Liver (tissue), 9 donors: ENCODE measurements around the gene MASP1. TPM values are rescaled to one million over a fixed set of nuclear protein-coding genes. Genes with fewer than 3 reads are reported as not detected.

ENCODE experiments used
- DNase-seq: peaks from one replicate; pipeline ENCODE4 v3.0.0-alpha.2; 2017; ENCODE audit warnings: low spot score
- H3K27ac ChIP-seq, 2 donors: one replicate each; pipeline ENCODE4 v1.7.0; 2013; ENCODE audit warnings: inconsistent platforms in 2 of 2, low read length in 2 of 2, control low read depth in 1 of 2, low read depth in 1 of 2, mild to moderate bottlenecking in 1 of 2
- H3K27me3 ChIP-seq, 4 donors: one replicate each; pipeline versions ENCODE4 v1.6.1 to v1.7.0; 2013; ENCODE audit warnings: low read length in 3 of 4, inconsistent platforms in 1 of 4, mild to moderate bottlenecking in 1 of 4, moderate library complexity in 1 of 4; ENCODE audit not compliant: control insufficient read depth in 4 of 4, insufficient read depth in 4 of 4
- H3K36me3 ChIP-seq, 4 donors: one replicate each; pipeline versions ENCODE4 v1.6.1 to v1.7.0; 2013; ENCODE audit warnings: low read length in 3 of 4, mild to moderate bottlenecking in 3 of 4, low read depth in 1 of 4, moderate library complexity in 1 of 4; ENCODE audit not compliant: control insufficient read depth in 4 of 4, insufficient read depth in 3 of 4
- H3K4me1 ChIP-seq, 4 donors: one replicate each; pipeline versions ENCODE4 v1.6.1 to v1.7.0; 2013; ENCODE audit warnings: low read length in 3 of 4, mild to moderate bottlenecking in 3 of 4, moderate library complexity in 1 of 4; ENCODE audit not compliant: control insufficient read depth in 4 of 4, insufficient read depth in 4 of 4
- H3K4me3 ChIP-seq, 3 donors: one replicate each; pipeline versions ENCODE4 v1.6.1 to v1.7.0; 2013; ENCODE audit warnings: low read length in 3 of 3, control low read depth in 1 of 3, low read depth in 1 of 3, mild to moderate bottlenecking in 1 of 3
- H3K9ac ChIP-seq, 2 donors: one replicate each; pipeline ENCODE4 v1.7.0; 2013; ENCODE audit warnings: low read length in 2 of 2, mild to moderate bottlenecking in 2 of 2, moderate library complexity in 2 of 2, control low read depth in 1 of 2, low read depth in 1 of 2
- H3K9me3 ChIP-seq, 4 donors: one replicate each; pipeline versions ENCODE4 v1.6.1 to v1.7.0; 2013; ENCODE audit warnings: low read length in 3 of 4; ENCODE audit not compliant: control insufficient read depth in 4 of 4
- EGR1 ChIP-seq, 2 donors: IDR thresholded peaks; 2 replicates each; pipeline ENCODE4 v1.6.1; 2016 to 2018; ENCODE audit warnings: antibody characterized with exemption in 2 of 2, low read depth in 2 of 2
- FOXA1 ChIP-seq: IDR thresholded peaks from 2 replicates; pipeline ENCODE4 v1.6.1; 2016; ENCODE audit warnings: antibody characterized with exemption
- FOXA2 ChIP-seq: IDR thresholded peaks from 2 replicates; pipeline ENCODE4 v1.6.1; 2016; ENCODE audit warnings: antibody characterized with exemption
- GABPA ChIP-seq, 2 donors: IDR thresholded peaks in 1 of 2; conservative IDR thresholded peaks in 1 of 2; 2 replicates each; pipeline ENCODE4 v1.6.1; 2016; ENCODE audit warnings: antibody characterized with exemption in 2 of 2, mild to moderate bottlenecking in 1 of 2, moderate library complexity in 1 of 2
- HNF4A ChIP-seq, 2 donors: conservative IDR thresholded peaks; 2 replicates each; pipeline ENCODE4 v1.6.1; 2016; ENCODE audit warnings: antibody characterized with exemption in 2 of 2, mild to moderate bottlenecking in 2 of 2
- HNF4G ChIP-seq: IDR thresholded peaks from 2 replicates; pipeline ENCODE4 v1.6.1; 2016; ENCODE audit warnings: antibody characterized with exemption
- JUND ChIP-seq, 2 donors: IDR thresholded peaks; 2 replicates each; pipeline ENCODE4 v1.6.1; 2016; ENCODE audit warnings: antibody characterized with exemption in 2 of 2
- NR2F2 ChIP-seq: IDR thresholded peaks from 2 replicates; pipeline ENCODE4 v1.6.1; 2016; ENCODE audit warnings: antibody characterized with exemption
- RAD21 ChIP-seq, 2 donors: IDR thresholded peaks; 2 replicates each; pipeline ENCODE4 v1.6.1; 2016; ENCODE audit warnings: antibody characterized with exemption in 2 of 2, mild to moderate bottlenecking in 2 of 2
- RXRA ChIP-seq, 2 donors: IDR thresholded peaks; 2 replicates each; pipeline ENCODE4 v1.6.1; 2017 to 2018; ENCODE audit warnings: antibody characterized with exemption in 2 of 2, mild to moderate bottlenecking in 1 of 2
- SP1 ChIP-seq: IDR thresholded peaks from 2 replicates; pipeline ENCODE4 v1.6.1; 2018; ENCODE audit warnings: antibody characterized with exemption, mild to moderate bottlenecking
- TAF1 ChIP-seq: conservative IDR thresholded peaks from 2 replicates; pipeline ENCODE4 v1.6.1; 2016; ENCODE audit warnings: antibody characterized with exemption, mild to moderate bottlenecking
- YY1 ChIP-seq: IDR thresholded peaks from 2 replicates; pipeline ENCODE4 v1.6.1; 2016; ENCODE audit warnings: antibody characterized with exemption, mild to moderate bottlenecking
- WGBS: extraction: QIAGEN DNeasy Blood & Tissue Kit; methylation state at CpG from one replicate; pipeline ENCODE4 v1.1.7; 2013; 5-methylcytosine and 5-hydroxymethylcytosine counted together
- polyA plus RNA-seq, 2 donors: library from polyadenylated mRNA; stranded (reverse) in 1 of 2; unstranded in 1 of 2; fragments of 200-250 nt in 1 of 2; fragments of >200 nt in 1 of 2; fragmentation: Nextera tagmentation in 1 of 2; extraction: Ambion mirVana in 1 of 2; gene quantifications; one replicate each; pipeline versions ENCODE4 v1.2.1 to v1.2.3, GENCODE V29; 2013 to 2015
- total RNA-seq, 2 donors: library from RNA; depleted of rRNA; stranded (reverse); fragments of >200 nt; gene quantifications; one replicate each; pipeline ENCODE4 v1.2.3, GENCODE V29; 2014
- TF ChIP-seq, protein P1 (sequence below): IDR thresholded peaks from 2 replicates; pipeline ENCODE4 v1.6.1; 2016; ENCODE audit warnings: antibody characterized with exemption
- TF ChIP-seq, protein P2 (sequence below): fragments of 150-350 bp; IDR thresholded peaks from 2 replicates; pipeline ENCODE4 v1.5.1; 2017; ENCODE audit warnings: improper control_type of control experiment, low read depth, low read length; ENCODE audit not compliant: missing input control
- TF ChIP-seq, protein P3 (sequence below): IDR thresholded peaks from 2 replicates; pipeline ENCODE4 v1.6.1; 2016; ENCODE audit warnings: antibody characterized with exemption, mild to moderate bottlenecking
- TF ChIP-seq, protein P4 (sequence below): IDR thresholded peaks from 2 replicates; pipeline ENCODE4 v1.6.1; 2016; ENCODE audit warnings: antibody characterized with exemption
- TF ChIP-seq, protein P5 (sequence below): IDR thresholded peaks from 2 replicates; pipeline ENCODE4 v1.6.1; 2016; ENCODE audit warnings: antibody characterized with exemption
- donor health status: healthy.
- donor health status: healthy.
- donor health status: healthy.
- donor health status: healthy.
- donor health status: healthy.

The MASP1 gene
- total and polyA plus RNA-seq, 4 donors: 53.2 to 83.8 (median 73.8) TPM

DNA sequence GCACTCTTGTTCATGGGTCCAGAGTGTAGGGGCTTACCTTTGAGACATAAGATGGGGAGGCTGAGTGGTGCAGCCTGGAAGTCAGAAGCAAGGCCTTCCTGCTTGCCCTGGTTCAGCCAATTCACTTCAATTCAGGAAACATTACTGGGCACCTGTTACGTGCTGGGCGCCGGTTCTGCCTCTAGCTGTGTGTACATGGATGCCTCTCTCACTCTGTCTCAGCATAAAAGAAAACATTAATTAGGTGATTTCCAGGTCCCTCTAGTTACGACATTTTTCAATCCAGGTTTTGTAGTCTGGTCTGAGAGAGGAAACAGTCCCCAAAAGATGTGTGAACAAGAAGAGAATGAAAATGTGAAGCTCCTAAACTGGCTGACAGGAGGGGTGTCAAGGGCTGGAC is 93.0 kb downstream of the MASP1 start:
- no peaks in the 10 kb centered on the region for H3K36me3 ChIP-seq
- H3K4me1 ChIP-seq: no peaks in the 10 kb centered on the region
- H3K4me3 ChIP-seq: no peak overlapping the region
- H3K27me3 ChIP-seq: no peaks in the 10 kb centered on the region
- no peaks in the 10 kb centered on the region for H3K9me3 ChIP-seq
- DNase-seq: no peak
- TF ChIP-seq RAD21 (IDR thresholded peaks at IDR 0.05): no peak
- no peak for TF ChIP-seq NR2F2
- TF ChIP-seq TAF1: no peak
- no peak overlapping the region for H3K9ac ChIP-seq
- no peak overlapping the region for H3K27ac ChIP-seq
- 94% methylated on average over 4 of the region's 4 CpGs for WGBS

DNA sequence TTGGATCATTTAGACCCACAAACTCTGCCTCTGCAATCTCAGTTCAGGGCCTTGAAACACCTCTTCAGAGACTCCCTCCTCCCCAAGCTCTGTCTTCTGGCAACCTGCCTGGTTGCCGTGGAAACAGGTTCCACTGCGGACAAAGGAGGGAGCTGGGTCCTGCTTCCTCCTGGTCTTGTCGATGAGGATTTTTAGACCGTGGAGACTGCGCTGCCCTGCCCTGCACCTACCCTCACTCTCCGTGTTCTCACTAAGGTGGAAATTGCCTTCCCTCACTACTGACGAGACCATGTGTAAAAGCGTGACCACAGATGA is 94.2 kb downstream of the MASP1 start, which contains the start of gene RTP1:
Gene RTP1 (plus strand): TSS at position 152 of the 315 bp plus-strand sequence. CDS start 30 bp downstream, at position 182.
- TF ChIP-seq FOXA1: no peak
- TF ChIP-seq TAF1: no peak
- TF ChIP-seq YY1: no peak
- TF ChIP-seq EGR1 (IDR thresholded peaks at IDR 0.05; ENCODE audit: low read depth in 2 of 2): no peak
- no peak for TF ChIP-seq HNF4G
- no peak for TF ChIP-seq JUND (IDR thresholded peaks at IDR 0.05)
- no peak for TF ChIP-seq GABPA (IDR thresholded peaks at IDR 0.05 in 1 of 2, conservative IDR thresholded peaks at IDR 0.05 in 1 of 2)
- no peak for TF ChIP-seq RAD21 (IDR thresholded peaks at IDR 0.05)
- TF ChIP-seq, protein P1, sequence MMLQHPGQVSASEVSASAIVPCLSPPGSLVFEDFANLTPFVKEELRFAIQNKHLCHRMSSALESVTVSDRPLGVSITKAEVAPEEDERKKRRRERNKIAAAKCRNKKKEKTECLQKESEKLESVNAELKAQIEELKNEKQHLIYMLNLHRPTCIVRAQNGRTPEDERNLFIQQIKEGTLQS: no peak
- no peak for TF ChIP-seq HNF4A (conservative IDR thresholded peaks at IDR 0.05)
- TF ChIP-seq NR2F2: no peak
- TF ChIP-seq, protein P2, sequence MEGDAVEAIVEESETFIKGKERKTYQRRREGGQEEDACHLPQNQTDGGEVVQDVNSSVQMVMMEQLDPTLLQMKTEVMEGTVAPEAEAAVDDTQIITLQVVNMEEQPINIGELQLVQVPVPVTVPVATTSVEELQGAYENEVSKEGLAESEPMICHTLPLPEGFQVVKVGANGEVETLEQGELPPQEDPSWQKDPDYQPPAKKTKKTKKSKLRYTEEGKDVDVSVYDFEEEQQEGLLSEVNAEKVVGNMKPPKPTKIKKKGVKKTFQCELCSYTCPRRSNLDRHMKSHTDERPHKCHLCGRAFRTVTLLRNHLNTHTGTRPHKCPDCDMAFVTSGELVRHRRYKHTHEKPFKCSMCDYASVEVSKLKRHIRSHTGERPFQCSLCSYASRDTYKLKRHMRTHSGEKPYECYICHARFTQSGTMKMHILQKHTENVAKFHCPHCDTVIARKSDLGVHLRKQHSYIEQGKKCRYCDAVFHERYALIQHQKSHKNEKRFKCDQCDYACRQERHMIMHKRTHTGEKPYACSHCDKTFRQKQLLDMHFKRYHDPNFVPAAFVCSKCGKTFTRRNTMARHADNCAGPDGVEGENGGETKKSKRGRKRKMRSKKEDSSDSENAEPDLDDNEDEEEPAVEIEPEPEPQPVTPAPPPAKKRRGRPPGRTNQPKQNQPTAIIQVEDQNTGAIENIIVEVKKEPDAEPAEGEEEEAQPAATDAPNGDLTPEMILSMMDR: no peak
- TF ChIP-seq, protein P3, sequence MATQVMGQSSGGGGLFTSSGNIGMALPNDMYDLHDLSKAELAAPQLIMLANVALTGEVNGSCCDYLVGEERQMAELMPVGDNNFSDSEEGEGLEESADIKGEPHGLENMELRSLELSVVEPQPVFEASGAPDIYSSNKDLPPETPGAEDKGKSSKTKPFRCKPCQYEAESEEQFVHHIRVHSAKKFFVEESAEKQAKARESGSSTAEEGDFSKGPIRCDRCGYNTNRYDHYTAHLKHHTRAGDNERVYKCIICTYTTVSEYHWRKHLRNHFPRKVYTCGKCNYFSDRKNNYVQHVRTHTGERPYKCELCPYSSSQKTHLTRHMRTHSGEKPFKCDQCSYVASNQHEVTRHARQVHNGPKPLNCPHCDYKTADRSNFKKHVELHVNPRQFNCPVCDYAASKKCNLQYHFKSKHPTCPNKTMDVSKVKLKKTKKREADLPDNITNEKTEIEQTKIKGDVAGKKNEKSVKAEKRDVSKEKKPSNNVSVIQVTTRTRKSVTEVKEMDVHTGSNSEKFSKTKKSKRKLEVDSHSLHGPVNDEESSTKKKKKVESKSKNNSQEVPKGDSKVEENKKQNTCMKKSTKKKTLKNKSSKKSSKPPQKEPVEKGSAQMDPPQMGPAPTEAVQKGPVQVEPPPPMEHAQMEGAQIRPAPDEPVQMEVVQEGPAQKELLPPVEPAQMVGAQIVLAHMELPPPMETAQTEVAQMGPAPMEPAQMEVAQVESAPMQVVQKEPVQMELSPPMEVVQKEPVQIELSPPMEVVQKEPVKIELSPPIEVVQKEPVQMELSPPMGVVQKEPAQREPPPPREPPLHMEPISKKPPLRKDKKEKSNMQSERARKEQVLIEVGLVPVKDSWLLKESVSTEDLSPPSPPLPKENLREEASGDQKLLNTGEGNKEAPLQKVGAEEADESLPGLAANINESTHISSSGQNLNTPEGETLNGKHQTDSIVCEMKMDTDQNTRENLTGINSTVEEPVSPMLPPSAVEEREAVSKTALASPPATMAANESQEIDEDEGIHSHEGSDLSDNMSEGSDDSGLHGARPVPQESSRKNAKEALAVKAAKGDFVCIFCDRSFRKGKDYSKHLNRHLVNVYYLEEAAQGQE: no peak
- no peak for TF ChIP-seq SP1
- TF ChIP-seq, protein P4, sequence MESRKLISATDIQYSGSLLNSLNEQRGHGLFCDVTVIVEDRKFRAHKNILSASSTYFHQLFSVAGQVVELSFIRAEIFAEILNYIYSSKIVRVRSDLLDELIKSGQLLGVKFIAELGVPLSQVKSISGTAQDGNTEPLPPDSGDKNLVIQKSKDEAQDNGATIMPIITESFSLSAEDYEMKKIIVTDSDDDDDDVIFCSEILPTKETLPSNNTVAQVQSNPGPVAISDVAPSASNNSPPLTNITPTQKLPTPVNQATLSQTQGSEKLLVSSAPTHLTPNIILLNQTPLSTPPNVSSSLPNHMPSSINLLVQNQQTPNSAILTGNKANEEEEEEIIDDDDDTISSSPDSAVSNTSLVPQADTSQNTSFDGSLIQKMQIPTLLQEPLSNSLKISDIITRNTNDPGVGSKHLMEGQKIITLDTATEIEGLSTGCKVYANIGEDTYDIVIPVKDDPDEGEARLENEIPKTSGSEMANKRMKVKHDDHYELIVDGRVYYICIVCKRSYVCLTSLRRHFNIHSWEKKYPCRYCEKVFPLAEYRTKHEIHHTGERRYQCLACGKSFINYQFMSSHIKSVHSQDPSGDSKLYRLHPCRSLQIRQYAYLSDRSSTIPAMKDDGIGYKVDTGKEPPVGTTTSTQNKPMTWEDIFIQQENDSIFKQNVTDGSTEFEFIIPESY: no peak
- TF ChIP-seq, protein P5, sequence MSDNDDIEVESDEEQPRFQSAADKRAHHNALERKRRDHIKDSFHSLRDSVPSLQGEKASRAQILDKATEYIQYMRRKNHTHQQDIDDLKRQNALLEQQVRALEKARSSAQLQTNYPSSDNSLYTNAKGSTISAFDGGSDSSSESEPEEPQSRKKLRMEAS: no peak
- no peak for TF ChIP-seq FOXA2
- no peak for TF ChIP-seq RXRA (IDR thresholded peaks at IDR 0.05)
- 88% methylated on average over 8 of the region's 8 CpGs for WGBS
- H3K4me3 ChIP-seq: no peak within 1 kb of the TSS
- no peaks in the 10 kb centered on the region for H3K36me3 ChIP-seq
- H3K4me1 ChIP-seq: no peaks in the 10 kb centered on the region
- H3K27ac ChIP-seq: no peak within 1 kb of the TSS
- no peaks in the 10 kb centered on the region for H3K27me3 ChIP-seq
- H3K9ac ChIP-seq: no peak within 1 kb of the TSS
- no peaks in the 10 kb centered on the region for H3K9me3 ChIP-seq
- DNase-seq: no peak
